Panc1 (cell line): Measurements from ENCODE around the gene FRRS1L. TPM values are rescaled to one million over a fixed set of nuclear protein-coding genes. Genes with fewer than 3 reads are reported as not detected.

Experiments
- ATAC-seq: fragments of 200-7000 bp; cut with Tn5 transposase; 2 replicates; pipeline ENCODE4 v1.9.1; 2020; ENCODE audit warnings: mild to moderate bottlenecking, moderate library complexity
- BruUV-seq: library from RNA; stranded (reverse); fragments of 400-500 nt; replicated peaks from 2 replicates; lab custom pipeline; 2021; lab: Mats Ljungman, UMichigan
- CTCF ChIA-PET: fragments of 300-600 bp; sonication (Branson Sonifier 250); formaldehyde crosslinking; loops from one replicate; lab custom pipeline; 2022; ENCODE audit warnings: antibody characterized with exemption; lab: Charles Lee
- POLR2A ChIA-PET: fragments of 300-600 bp; sonication (Branson Sonifier 250); formaldehyde crosslinking; loops from one replicate; lab custom pipeline; 2022; ENCODE audit warnings: antibody characterized with exemption; lab: Charles Lee
- DNase-seq: peaks from one replicate; pipeline ENCODE4 v3.0.0-alpha.2; 2010; ENCODE audit warnings: low read depth, low spot score
- H3K27ac ChIP-seq: 2 replicates; pipeline ENCODE4 v1.5.1; 2011; ENCODE audit warnings: mild to moderate bottlenecking, low read length, inconsistent platforms
- H3K27me3 ChIP-seq: fragments of 200-500 bp; sonication (Bioruptor generic); 2 replicates; pipeline ENCODE4 v1.6.0; 2014; ENCODE audit warnings: low read length, inconsistent platforms; ENCODE audit not compliant: control insufficient read depth, insufficient read depth
- H3K36me3 ChIP-seq: fragments of 200-500 bp; sonication (Bioruptor generic); 2 replicates; pipeline ENCODE4 v1.5.1; 2014; ENCODE audit warnings: inconsistent platforms, mild to moderate bottlenecking, low read length, moderate library complexity; ENCODE audit not compliant: control insufficient read depth, insufficient read depth
- H3K4me1 ChIP-seq: 2 replicates; pipeline ENCODE4 v1.5.1; 2011; ENCODE audit warnings: inconsistent platforms, mild to moderate bottlenecking, low read length, moderate library complexity; ENCODE audit not compliant: control insufficient read depth, insufficient read depth
- H3K4me3 ChIP-seq, 2 experiments: 2 replicates each; pipeline ENCODE4 v1.5.1; 2011 to 2012; ENCODE audit warnings: low read depth in 2 of 2, low read length in 2 of 2, mild to moderate bottlenecking in 2 of 2, inconsistent platforms in 1 of 2, moderate library complexity in 1 of 2
- H3K9me3 ChIP-seq: fragments of 200-500 bp; sonication (Bioruptor generic); 2 replicates; pipeline ENCODE4 v1.5.1; 2014; ENCODE audit warnings: low read depth, mild to moderate bottlenecking, inconsistent platforms, low read length, moderate library complexity; ENCODE audit not compliant: control insufficient read depth, insufficient read depth
- CTCF ChIP-seq: fragments of 450-650 bp; IDR thresholded peaks from 2 replicates; pipeline ENCODE4 v1.5.1; 2017; ENCODE audit warnings: mild to moderate bottlenecking
- POLR2AphosphoS5 ChIP-seq: IDR thresholded peaks from 2 replicates; pipeline ENCODE4 v1.6.1; 2012; ENCODE audit warnings: mild to moderate bottlenecking, low read depth, low read length, moderate library complexity
- SIN3A ChIP-seq: IDR thresholded peaks from 2 replicates; pipeline ENCODE4 v1.6.1; 2012; ENCODE audit warnings: low read depth, mild to moderate bottlenecking, low read length, moderate library complexity, borderline replicate concordance; ENCODE audit not compliant: insufficient read depth
- TCF7L2 ChIP-seq: IDR thresholded peaks from 2 replicates; pipeline ENCODE4 v1.6.1; 2011; ENCODE audit warnings: mild to moderate bottlenecking, low read depth, low read length, inconsistent platforms
- in situ Hi-C: cut with HindIII; loops from 2 replicates; pipeline ENCODE4 v1.10.0; 2016; ENCODE audit warnings: low sequenced_read_pairs, low pct_unique_long_range_greater_than_20kb
- intact Hi-C: fragments of 100-400 bp; cut with micrococcal nuclease; formaldehyde crosslinking; loops from one replicate; pipeline ENCODE4 v1.10.0; 2022; ENCODE audit not compliant: unreplicated experiment
- total RNA-seq: library from RNA; stranded (reverse); gene quantifications from one replicate; pipeline ENCODE4 v1.2.1, GENCODE V29; 2021; ENCODE audit not compliant: unreplicated experiment
- TF ChIP-seq, protein P1 (sequence below), 2 experiments: IDR thresholded peaks; 2 replicates each; pipeline ENCODE4 v1.6.1; 2011 to 2012; ENCODE audit warnings: low read depth in 2 of 2, control low read depth in 1 of 2, low read length in 1 of 2, mild to moderate bottlenecking in 1 of 2, moderate library complexity in 1 of 2; ENCODE audit not compliant: insufficient read depth in 1 of 2

Gene FRRS1L
- total RNA-seq, 1 experiment from 2014 or later: 2.3 TPM

GRCh38 chr9:109107402-109108240 lies 59.4 kb downstream of the FRRS1L start:
- ChIA-PET POLR2A (interaction anchor here (0.6 kb wide), 1 partner anchor 28 kb away, joined by 3 read pairs; no protein-coding TSS in a partner anchor), CTCF (no interaction called here)
- Histone ChIP-seq H3K4me1 (peaks cover 32% of the 10 kb centered on the region), H3K4me3 (peak overlapping the region; percentile 14 to 29; a peak in 3 of 4 replicates), H3K36me3 (no peaks in the 10 kb centered on the region; the same call in none of the 2 replicates), H3K27ac (peak overlapping the region; percentile 95), H3K27me3 (no peaks in the 10 kb centered on the region), H3K9me3 (no peaks in the 10 kb centered on the region)
- in situ Hi-C loops (no loop called here), intact Hi-C loops (no loop called here)
- no peak for TF ChIP-seq CTCF
- TF ChIP-seq, protein P1, sequence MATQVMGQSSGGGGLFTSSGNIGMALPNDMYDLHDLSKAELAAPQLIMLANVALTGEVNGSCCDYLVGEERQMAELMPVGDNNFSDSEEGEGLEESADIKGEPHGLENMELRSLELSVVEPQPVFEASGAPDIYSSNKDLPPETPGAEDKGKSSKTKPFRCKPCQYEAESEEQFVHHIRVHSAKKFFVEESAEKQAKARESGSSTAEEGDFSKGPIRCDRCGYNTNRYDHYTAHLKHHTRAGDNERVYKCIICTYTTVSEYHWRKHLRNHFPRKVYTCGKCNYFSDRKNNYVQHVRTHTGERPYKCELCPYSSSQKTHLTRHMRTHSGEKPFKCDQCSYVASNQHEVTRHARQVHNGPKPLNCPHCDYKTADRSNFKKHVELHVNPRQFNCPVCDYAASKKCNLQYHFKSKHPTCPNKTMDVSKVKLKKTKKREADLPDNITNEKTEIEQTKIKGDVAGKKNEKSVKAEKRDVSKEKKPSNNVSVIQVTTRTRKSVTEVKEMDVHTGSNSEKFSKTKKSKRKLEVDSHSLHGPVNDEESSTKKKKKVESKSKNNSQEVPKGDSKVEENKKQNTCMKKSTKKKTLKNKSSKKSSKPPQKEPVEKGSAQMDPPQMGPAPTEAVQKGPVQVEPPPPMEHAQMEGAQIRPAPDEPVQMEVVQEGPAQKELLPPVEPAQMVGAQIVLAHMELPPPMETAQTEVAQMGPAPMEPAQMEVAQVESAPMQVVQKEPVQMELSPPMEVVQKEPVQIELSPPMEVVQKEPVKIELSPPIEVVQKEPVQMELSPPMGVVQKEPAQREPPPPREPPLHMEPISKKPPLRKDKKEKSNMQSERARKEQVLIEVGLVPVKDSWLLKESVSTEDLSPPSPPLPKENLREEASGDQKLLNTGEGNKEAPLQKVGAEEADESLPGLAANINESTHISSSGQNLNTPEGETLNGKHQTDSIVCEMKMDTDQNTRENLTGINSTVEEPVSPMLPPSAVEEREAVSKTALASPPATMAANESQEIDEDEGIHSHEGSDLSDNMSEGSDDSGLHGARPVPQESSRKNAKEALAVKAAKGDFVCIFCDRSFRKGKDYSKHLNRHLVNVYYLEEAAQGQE (IDR thresholded peaks at IDR 0.05; ENCODE audit: insufficient read depth in 1 of 2, low read depth in 2 of 2, low read length in 1 of 2): no peak
- TF ChIP-seq POLR2AphosphoS5: no peak
- no peak for TF ChIP-seq SIN3A
- TF ChIP-seq TCF7L2: no peak
- ATAC-seq (peak; percentile 74), DNase-seq (no peak)
- no TSS peak for BruUV-seq

DNA sequence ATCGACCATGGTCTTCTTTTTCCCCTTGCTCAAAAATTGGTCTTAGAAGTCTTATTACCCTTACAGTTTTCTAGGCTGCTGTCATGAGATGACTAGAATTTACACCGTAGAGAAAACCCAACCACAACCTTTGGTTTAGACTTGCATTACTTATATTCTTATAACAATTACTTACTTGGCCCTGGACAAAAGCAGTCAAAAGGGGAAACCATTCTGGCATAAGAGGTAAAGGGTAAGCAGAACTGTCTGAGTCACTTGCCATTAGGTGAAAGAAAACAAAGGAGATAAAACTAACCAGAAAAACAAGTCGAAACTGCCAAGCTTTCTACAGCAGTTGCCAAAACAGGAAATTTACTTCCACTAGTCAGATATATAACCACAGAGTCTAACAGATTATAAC lies 65.2 kb downstream of the FRRS1L start:
- Histone ChIP-seq H3K9me3 (no peaks in the 10 kb centered on the region), H3K36me3 (no peaks in the 10 kb centered on the region; the same call in none of the 2 replicates), H3K27ac (peak overlapping the region; percentile 76), H3K4me1 (peaks cover 56% of the 10 kb centered on the region), H3K4me3 (no peak overlapping the region; a peak in 1 of 4 replicates), H3K27me3 (no peaks in the 10 kb centered on the region)
- intact Hi-C loops (loop anchor here (5.0 kb wide), 1 partner anchor 215 kb away; no protein-coding TSS in a partner anchor), in situ Hi-C loops (no loop called here)
- BruUV-seq: no TSS peak
- DNase-seq (no peak), ATAC-seq (peak; percentile 53; the same call in 1 of the 2 replicates)
- TF ChIP-seq POLR2AphosphoS5 (no peak), SIN3A (no peak), CTCF (no peak), TCF7L2 (no peak)
- TF ChIP-seq, protein P1 (IDR thresholded peaks at IDR 0.05; ENCODE audit: insufficient read depth in 1 of 2, low read depth in 2 of 2, low read length in 1 of 2): no peak
- CTCF ChIA-PET: no interaction called here
- POLR2A ChIA-PET: no interaction called here
